Suprapubic skin (tissue), 3 donors: Measurements from ENCODE around the gene KCNK3.

Source experiments
- CTCF ChIP-seq, 2 donors: fragments of 200-600 bp in 1 of 2; fragments of 450-650 bp in 1 of 2; sonication (generic) in 1 of 2; IDR thresholded peaks; one replicate each; pipeline ENCODE4 v1.5.1; 2016 to 2019; ENCODE audit warnings: antibody characterized with exemption in 2 of 2, mild to moderate bottlenecking in 1 of 2, moderate library complexity in 1 of 2
- POLR2AphosphoS5 ChIP-seq, 3 donors: sonication (generic); formaldehyde crosslinking; IDR thresholded peaks; one replicate each; pipeline ENCODE4 v1.6.1; 2017; ENCODE audit warnings: antibody characterized with exemption in 3 of 3

DNA sequence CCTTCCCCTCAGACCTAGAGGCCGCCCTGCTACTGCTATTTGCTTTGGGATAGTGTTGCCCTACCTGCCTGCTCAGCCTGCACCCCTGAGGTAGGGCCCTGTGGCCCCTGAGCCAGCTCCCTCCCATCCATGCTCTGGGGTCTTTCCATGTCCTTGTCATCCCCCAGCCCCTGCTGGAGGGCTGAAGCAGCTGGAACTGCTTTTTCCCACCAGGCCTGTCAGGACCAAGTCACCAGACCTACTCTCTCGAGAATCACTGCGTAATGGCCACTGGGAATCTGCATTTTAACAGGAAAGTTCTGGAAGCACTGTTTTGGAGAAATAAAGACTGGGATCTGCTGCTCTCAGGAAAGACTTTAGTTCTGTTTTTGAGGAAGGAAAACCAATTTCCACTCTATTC is 51.3 kb downstream of the KCNK3 start:
- no peak for TF ChIP-seq CTCF (IDR thresholded peaks at IDR 0.05)
- no peak for TF ChIP-seq POLR2AphosphoS5 (IDR thresholded peaks at IDR 0.05)
